ENCODE results near the gene SLC26A1. TPM values are rescaled to one million over a fixed set of nuclear protein-coding genes. Genes with fewer than 3 reads are reported as not detected.

Gene SLC26A1
- total and polyA plus RNA-seq, 9 donors, result 0.58 to 5.3 (median 3.2) TPM

GRCh38 chr4:1013225-1014073, 20.2 kb upstream of the SLC26A1 start:
- H3K9me3 ChIP-seq (replicated peaks; ENCODE audit: control insufficient read depth, low read depth, low read length), result no peaks in the 10 kb centered on the region
- H3K27ac ChIP-seq (ENCODE audit: low read length), result peak overlapping the region; percentile 80
- H3K4me1 ChIP-seq (ENCODE audit: control insufficient read depth, insufficient read depth, low read length), result peaks cover 83% of the 10 kb centered on the region
- no peak for DNase-seq
- H3K4me3 ChIP-seq (ENCODE audit: low read length), result peak overlapping the region; percentile 27
- 92% methylated on average over 35 of the region's 43 CpGs for WGBS (ENCODE audit: insufficient coverage)
- H3K36me3 ChIP-seq (ENCODE audit: control insufficient read depth, insufficient read depth, low read length), result peaks cover 19% of the 10 kb centered on the region
- peaks cover 13% of the 10 kb centered on the region for H3K27me3 ChIP-seq (ENCODE audit: control insufficient read depth, insufficient read depth, low read length)

GRCh38 chr4:1012034-1012739, 19.0 kb upstream of the SLC26A1 start:
- Histone ChIP-seq H3K36me3 (ENCODE audit: control insufficient read depth, insufficient read depth, low read length) (peaks cover 19% of the 10 kb centered on the region), H3K4me3 (ENCODE audit: low read length) (peak overlapping the region; percentile 52), H3K27ac (ENCODE audit: low read length) (peak overlapping the region; percentile 62), H3K9me3 (replicated peaks; ENCODE audit: control insufficient read depth, low read depth, low read length) (no peaks in the 10 kb centered on the region), H3K27me3 (ENCODE audit: control insufficient read depth, insufficient read depth, low read length) (peaks cover 24% of the 10 kb centered on the region), H3K4me1 (ENCODE audit: control insufficient read depth, insufficient read depth, low read length) (peaks cover 70% of the 10 kb centered on the region)
- 6% methylated on average over 60 of the region's 69 CpGs for WGBS (ENCODE audit: insufficient coverage)
- DNase-seq, result no peak

GRCh38 chr4:1011666-1012033, 18.4 kb upstream of the SLC26A1 start:
- WGBS (ENCODE audit: insufficient coverage), result under 1% methylated on average over 48 of the region's 69 CpGs
- H3K4me1 ChIP-seq (ENCODE audit: control insufficient read depth, insufficient read depth, low read length), result peaks cover 65% of the 10 kb centered on the region
- H3K9me3 ChIP-seq (replicated peaks; ENCODE audit: control insufficient read depth, low read depth, low read length), result no peaks in the 10 kb centered on the region
- H3K36me3 ChIP-seq (ENCODE audit: control insufficient read depth, insufficient read depth, low read length), result peaks cover 19% of the 10 kb centered on the region
- peaks cover 27% of the 10 kb centered on the region for H3K27me3 ChIP-seq (ENCODE audit: control insufficient read depth, insufficient read depth, low read length)
- H3K27ac ChIP-seq (ENCODE audit: low read length), result no peak overlapping the region
- DNase-seq, result no peak
- H3K4me3 ChIP-seq (ENCODE audit: low read length), result no peak overlapping the region

- Histone ChIP-seq H3K27ac (ENCODE audit: low read length) (peak within 1 kb of the TSS; percentile 75), H3K27me3 (ENCODE audit: control insufficient read depth, insufficient read depth, low read length) (peaks cover 32% of the 10 kb centered on the region), H3K9me3 (replicated peaks; ENCODE audit: control insufficient read depth, low read depth, low read length) (no peaks in the 10 kb centered on the region), H3K4me3 (ENCODE audit: low read length) (peak within 1 kb of the TSS; percentile 52), H3K36me3 (ENCODE audit: control insufficient read depth, insufficient read depth, low read length) (peaks cover 19% of the 10 kb centered on the region), H3K4me1 (ENCODE audit: control insufficient read depth, insufficient read depth, low read length) (peaks cover 60% of the 10 kb centered on the region)
- peak; percentile 96 for DNase-seq
- under 1% methylated on average over 84 of the region's 89 CpGs for WGBS (ENCODE audit: insufficient coverage)
Measured at GRCh38 chr4:1011022-1011665, 17.9 kb upstream of the SLC26A1 start, which contains the start of gene FGFRL1. Gene FGFRL1 (plus strand): TSS chr4:1011626. CDS start chr4:1012486, 860 bp downstream.

- Histone ChIP-seq H3K4me3 (ENCODE audit: low read length) (peak overlapping the region; percentile 47), H3K27ac (ENCODE audit: low read length) (peak overlapping the region; percentile 75), H3K4me1 (ENCODE audit: control insufficient read depth, insufficient read depth, low read length) (peaks cover 53% of the 10 kb centered on the region), H3K27me3 (ENCODE audit: control insufficient read depth, insufficient read depth, low read length) (peaks cover 34% of the 10 kb centered on the region), H3K36me3 (ENCODE audit: control insufficient read depth, insufficient read depth, low read length) (peaks cover 19% of the 10 kb centered on the region), H3K9me3 (replicated peaks; ENCODE audit: control insufficient read depth, low read depth, low read length) (no peaks in the 10 kb centered on the region)
- 2% methylated on average over 35 of the region's 36 CpGs for WGBS (ENCODE audit: insufficient coverage)
- DNase-seq, result peak; percentile 66
Measured at GRCh38 chr4:1010395-1011021, 17.3 kb upstream of the SLC26A1 start.

GRCh38 chr4:1009542-1010394, 16.6 kb upstream of the SLC26A1 start:
- DNase-seq, result peak; percentile 82
- H3K36me3 ChIP-seq (ENCODE audit: control insufficient read depth, insufficient read depth, low read length), result peaks cover 13% of the 10 kb centered on the region
- H3K27me3 ChIP-seq (ENCODE audit: control insufficient read depth, insufficient read depth, low read length), result peaks cover 41% of the 10 kb centered on the region
- peak overlapping the region; percentile 75 for H3K27ac ChIP-seq (ENCODE audit: low read length)
- WGBS (ENCODE audit: insufficient coverage), result under 1% methylated on average over 102 of the region's 109 CpGs
- H3K4me1 ChIP-seq (ENCODE audit: control insufficient read depth, insufficient read depth, low read length), result peaks cover 46% of the 10 kb centered on the region
- H3K9me3 ChIP-seq (replicated peaks; ENCODE audit: control insufficient read depth, low read depth, low read length), result no peaks in the 10 kb centered on the region
- H3K4me3 ChIP-seq (ENCODE audit: low read length), result peak overlapping the region; percentile 60

- peaks cover 13% of the 10 kb centered on the region for H3K36me3 ChIP-seq (ENCODE audit: control insufficient read depth, insufficient read depth, low read length)
- H3K4me3 ChIP-seq (ENCODE audit: low read length), result peak overlapping the region; percentile 60
- H3K27me3 ChIP-seq (ENCODE audit: control insufficient read depth, insufficient read depth, low read length), result peaks cover 49% of the 10 kb centered on the region
- no peaks in the 10 kb centered on the region for H3K9me3 ChIP-seq (replicated peaks; ENCODE audit: control insufficient read depth, low read depth, low read length)
- WGBS (ENCODE audit: insufficient coverage), result 2% methylated on average over 31 of the region's 36 CpGs
- DNase-seq, result peak; percentile 55
- H3K4me1 ChIP-seq (ENCODE audit: control insufficient read depth, insufficient read depth, low read length), result peaks cover 39% of the 10 kb centered on the region
- H3K27ac ChIP-seq (ENCODE audit: low read length), result peak overlapping the region; percentile 20
Measured at GRCh38 chr4:1008840-1009541, 15.8 kb upstream of the SLC26A1 start.

- Histone ChIP-seq H3K36me3 (ENCODE audit: control insufficient read depth, insufficient read depth, low read length) (no peaks in the 10 kb centered on the region), H3K4me3 (ENCODE audit: low read length) (no peak overlapping the region), H3K27me3 (ENCODE audit: control insufficient read depth, insufficient read depth, low read length) (peaks cover 66% of the 10 kb centered on the region), H3K9me3 (replicated peaks; ENCODE audit: control insufficient read depth, low read depth, low read length) (no peaks in the 10 kb centered on the region), H3K27ac (ENCODE audit: low read length) (no peak overlapping the region), H3K4me1 (ENCODE audit: control insufficient read depth, insufficient read depth, low read length) (peaks cover 29% of the 10 kb centered on the region)
- WGBS (ENCODE audit: insufficient coverage), result 85% methylated on average over 3 of the region's 5 CpGs
- no peak for DNase-seq
Measured at GRCh38 chr4:1006856-1007255, 13.7 kb upstream of the SLC26A1 start.

Data from muscle of leg (tissue), 11 donors.